ENCODE results near the gene SLC25A33. TPM values are rescaled to one million over a fixed set of nuclear protein-coding genes. Genes with fewer than 3 reads are reported as not detected.

The SLC25A33 gene
- total and polyA plus RNA-seq, 2 donors (not counting 1 experiment from before 2014, with no cell fraction given), result 2.3 to 5.0 TPM

DNA sequence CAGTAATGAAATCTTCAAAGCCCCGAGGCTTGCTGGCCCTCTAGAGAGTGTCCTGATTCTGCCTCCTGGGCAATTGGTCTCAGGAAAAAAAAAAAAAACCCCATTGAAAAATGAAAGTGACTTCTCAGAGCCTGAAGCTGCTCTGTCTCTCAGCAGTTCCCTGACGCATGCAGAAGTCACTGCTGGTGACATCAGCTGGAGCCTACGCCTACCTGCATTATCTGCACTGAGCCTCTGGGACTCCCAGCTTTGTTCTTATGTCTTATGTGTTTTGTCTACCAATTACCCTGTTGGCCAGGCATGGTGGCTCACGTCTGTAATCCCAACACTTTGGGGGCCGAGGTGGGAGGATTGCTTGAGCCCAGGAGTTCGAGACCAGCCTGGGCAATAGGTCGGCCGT lies 10.1 kb upstream of the SLC25A33 start:
- Histone ChIP-seq H3K4me2 (replicated peaks; ENCODE audit: low read depth, low read length, poor library complexity, severe bottlenecking) (no peak overlapping the region), H3K27me3 (replicated peaks in 1 of 4; ENCODE audit: control extremely low read depth in 1 of 4, control insufficient read depth in 3 of 4, insufficient read depth in 4 of 4, low read length in 3 of 4) (no peaks in the 10 kb centered on the region), H3K9ac (ENCODE audit: low read length) (no peak overlapping the region), H3K4me3 (ENCODE audit: control extremely low read depth in 1 of 5, extremely low read depth in 1 of 5, insufficient read depth in 1 of 5, low read depth in 2 of 5, low read length in 4 of 5) (no peak overlapping the region), H3K79me2 (ENCODE audit: control insufficient read depth, insufficient read depth, low read length) (no peaks in the 10 kb centered on the region), H3K36me3 (replicated peaks in 1 of 2; ENCODE audit: control extremely low read depth in 1 of 2, control insufficient read depth in 1 of 2, extremely low read depth in 1 of 2, insufficient read depth in 2 of 2, low read length in 1 of 2) (no peaks in the 10 kb centered on the region), H4K20me1 (ENCODE audit: control insufficient read depth, insufficient read depth, low read length, poor library complexity, severe bottlenecking) (no peaks in the 10 kb centered on the region), H3K4me1 (ENCODE audit: control insufficient read depth in 2 of 2, insufficient read depth in 2 of 2, low read length in 2 of 2) (peaks cover 0 to 8% of the 10 kb centered on the region in 2 donors), H3K9me3 (ENCODE audit: control extremely low read depth in 1 of 3, control insufficient read depth in 2 of 3, insufficient read depth in 1 of 3, low read length in 2 of 3) (no peaks in the 10 kb centered on the region), H3K27ac (ENCODE audit: low read length in 2 of 2) (no peak overlapping the region), H2AFZ (ENCODE audit: insufficient read depth, low read depth, low read length, poor library complexity, severe bottlenecking) (no peak overlapping the region)
- ChIA-PET POLR2A (interaction anchor here (0.6 kb wide), 1 partner anchor 339 kb away, joined by 6 read pairs; no protein-coding TSS in a partner anchor), CTCF (interaction anchor here (0.7 kb wide), 1 partner anchor 428 kb away, joined by 3 read pairs; no protein-coding TSS in a partner anchor)
- Mint-ChIP-seq H3K4me3 (no peak overlapping the region), H3K27ac (no peak overlapping the region), H3K27me3 (no peaks in the 10 kb centered on the region), H3K4me1 (peaks cover 9% of the 10 kb centered on the region), H3K9me3 (ENCODE audit: insufficient read depth) (no peaks in the 10 kb centered on the region)
- intact Hi-C loops (cut with micrococcal nuclease), result no loop called here
- WGBS (ENCODE audit: insufficient coverage), result 82% methylated on average over 7 of the region's 8 CpGs
- DNase-seq, result no peak
- TF ChIP-seq, protein P1, sequence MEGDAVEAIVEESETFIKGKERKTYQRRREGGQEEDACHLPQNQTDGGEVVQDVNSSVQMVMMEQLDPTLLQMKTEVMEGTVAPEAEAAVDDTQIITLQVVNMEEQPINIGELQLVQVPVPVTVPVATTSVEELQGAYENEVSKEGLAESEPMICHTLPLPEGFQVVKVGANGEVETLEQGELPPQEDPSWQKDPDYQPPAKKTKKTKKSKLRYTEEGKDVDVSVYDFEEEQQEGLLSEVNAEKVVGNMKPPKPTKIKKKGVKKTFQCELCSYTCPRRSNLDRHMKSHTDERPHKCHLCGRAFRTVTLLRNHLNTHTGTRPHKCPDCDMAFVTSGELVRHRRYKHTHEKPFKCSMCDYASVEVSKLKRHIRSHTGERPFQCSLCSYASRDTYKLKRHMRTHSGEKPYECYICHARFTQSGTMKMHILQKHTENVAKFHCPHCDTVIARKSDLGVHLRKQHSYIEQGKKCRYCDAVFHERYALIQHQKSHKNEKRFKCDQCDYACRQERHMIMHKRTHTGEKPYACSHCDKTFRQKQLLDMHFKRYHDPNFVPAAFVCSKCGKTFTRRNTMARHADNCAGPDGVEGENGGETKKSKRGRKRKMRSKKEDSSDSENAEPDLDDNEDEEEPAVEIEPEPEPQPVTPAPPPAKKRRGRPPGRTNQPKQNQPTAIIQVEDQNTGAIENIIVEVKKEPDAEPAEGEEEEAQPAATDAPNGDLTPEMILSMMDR (IDR thresholded peaks at IDR 0.05), result no peak
- no peak for TF ChIP-seq EZH2 (IDR thresholded peaks at IDR 0.05; ENCODE audit: borderline replicate concordance, insufficient read depth, low read depth, low read length, poor library complexity, severe bottlenecking)
- no peak for ATAC-seq (ENCODE audit: low read depth)

DNA sequence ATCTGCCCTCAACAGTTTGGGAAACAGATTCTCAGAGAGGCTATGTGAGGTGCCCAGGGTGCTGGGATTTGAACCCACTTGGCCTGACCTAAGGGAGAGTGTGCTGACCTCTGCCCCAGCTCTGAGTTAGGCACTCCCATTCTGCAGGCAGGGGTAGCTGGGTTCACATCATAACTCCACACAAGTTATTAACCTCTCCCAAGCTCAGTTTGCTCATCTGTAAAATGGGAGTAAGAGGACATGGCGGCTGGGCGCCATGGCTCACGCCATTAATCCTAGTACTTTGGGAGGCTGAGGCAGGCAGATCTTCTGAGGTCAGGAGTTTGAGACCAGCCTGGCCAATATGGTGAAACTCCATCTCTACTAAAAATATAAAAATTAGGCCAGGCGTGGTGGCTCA lies 8.9 kb upstream of the SLC25A33 start:
- H3K27me3 Mint-ChIP-seq, result no peaks in the 10 kb centered on the region
- intact Hi-C loops (cut with micrococcal nuclease), result no loop called here
- no peaks in the 10 kb centered on the region for H4K20me1 ChIP-seq (ENCODE audit: control insufficient read depth, insufficient read depth, low read length, poor library complexity, severe bottlenecking)
- no peak overlapping the region for H3K27ac Mint-ChIP-seq
- no peak for DNase-seq
- WGBS (ENCODE audit: insufficient coverage), result 100% methylated on average over 1 of the region's 4 CpGs
- no peak overlapping the region for H3K4me3 ChIP-seq (ENCODE audit: control extremely low read depth in 1 of 5, extremely low read depth in 1 of 5, insufficient read depth in 1 of 5, low read depth in 2 of 5, low read length in 4 of 5)
- ATAC-seq (ENCODE audit: low read depth), result no peak
- no peak overlapping the region for H3K4me2 ChIP-seq (replicated peaks; ENCODE audit: low read depth, low read length, poor library complexity, severe bottlenecking)
- H3K79me2 ChIP-seq (ENCODE audit: control insufficient read depth, insufficient read depth, low read length), result no peaks in the 10 kb centered on the region
- peaks cover 9% of the 10 kb centered on the region for H3K4me1 Mint-ChIP-seq
- no peaks in the 10 kb centered on the region for H3K27me3 ChIP-seq (replicated peaks in 1 of 4; ENCODE audit: control extremely low read depth in 1 of 4, control insufficient read depth in 3 of 4, insufficient read depth in 4 of 4, low read length in 3 of 4)
- H3K27ac ChIP-seq (ENCODE audit: low read length in 2 of 2), result no peak overlapping the region
- H3K36me3 ChIP-seq (replicated peaks in 1 of 2; ENCODE audit: control extremely low read depth in 1 of 2, control insufficient read depth in 1 of 2, extremely low read depth in 1 of 2, insufficient read depth in 2 of 2, low read length in 1 of 2), result no peaks in the 10 kb centered on the region
- no peak overlapping the region for H3K4me3 Mint-ChIP-seq
- POLR2A ChIA-PET, result interaction anchor here (0.7 kb wide), 1 partner anchor 9 kb away, joined by 4 read pairs; the partner anchor contains the start of gene SLC25A33
- no peak overlapping the region for H2AFZ ChIP-seq (ENCODE audit: insufficient read depth, low read depth, low read length, poor library complexity, severe bottlenecking)
- no peaks in the 10 kb centered on the region for H3K9me3 Mint-ChIP-seq (ENCODE audit: insufficient read depth)
- no peaks in the 10 kb centered on the region for H3K9me3 ChIP-seq (ENCODE audit: control extremely low read depth in 1 of 3, control insufficient read depth in 2 of 3, insufficient read depth in 1 of 3, low read length in 2 of 3)
- no peak for TF ChIP-seq EZH2 (IDR thresholded peaks at IDR 0.05; ENCODE audit: borderline replicate concordance, insufficient read depth, low read depth, low read length, poor library complexity, severe bottlenecking)
- TF ChIP-seq, protein P1 (IDR thresholded peaks at IDR 0.05), result no peak
- no peak overlapping the region for H3K9ac ChIP-seq (ENCODE audit: low read length)
- H3K4me1 ChIP-seq (ENCODE audit: control insufficient read depth in 2 of 2, insufficient read depth in 2 of 2, low read length in 2 of 2), result peaks cover 0 to 8% of the 10 kb centered on the region in 2 donors
- CTCF ChIA-PET, result interaction anchor here (0.7 to 0.8 kb wide), 2 partner anchors 39 to 344 kb away, joined by 3 read pairs; no protein-coding TSS in a partner anchor

All from B cell (primary cell).